HEK293 (cell line): Measurements from ENCODE around the gene USP44.

ENCODE experiments used
- CTCF ChIA-PET: fragments of 350-600 bp; formaldehyde crosslinking; extraction: SDS; loops from one replicate; lab custom pipeline; 2021; ENCODE audit warnings: antibody characterized with exemption; lab: Yijun Ruan, JAX
- POLR2A ChIA-PET: fragments of 300-600 bp; formaldehyde crosslinking; extraction: SDS; loops from one replicate; lab custom pipeline; 2020; ENCODE audit warnings: antibody characterized with exemption, inconsistent platforms; lab: Yijun Ruan, JAX
- H3K27ac ChIP-seq: fragments of 200-500 bp; sonication (Bioruptor generic); 2 replicates; pipeline ENCODE4 v1.5.1; 2014; ENCODE audit warnings: low read depth, low read length, control low read depth, inconsistent platforms; ENCODE audit errors: extremely low read depth
- H3K36me3 ChIP-seq, 2 experiments: fragments of 200-500 bp in 1 of 2; sonication (Bioruptor generic) in 1 of 2; 1 replicate in 1 of 2; 2 replicates in 1 of 2; pipeline ENCODE4 v1.5.1; 2014 to 2017; ENCODE audit warnings: inconsistent platforms in 2 of 2, low read length in 2 of 2; ENCODE audit not compliant: control insufficient read depth in 2 of 2, insufficient read depth in 1 of 2
- H3K4me1 ChIP-seq: fragments of 200-500 bp; sonication (Bioruptor generic); 2 replicates; pipeline ENCODE4 v1.5.1; 2014; ENCODE audit warnings: mild to moderate bottlenecking, low read length, inconsistent platforms; ENCODE audit not compliant: control insufficient read depth, insufficient read depth
- H3K4me3 ChIP-seq: 2 replicates; pipeline ENCODE4 v1.5.1; 2011; ENCODE audit warnings: low read depth, mild to moderate bottlenecking, control low read depth, low read length, moderate library complexity
- H3K9me3 ChIP-seq: fragments of 200-500 bp; sonication (Bioruptor generic); 2 replicates; pipeline ENCODE4 v1.5.1; 2014; ENCODE audit warnings: low read depth, low read length, inconsistent platforms; ENCODE audit not compliant: control insufficient read depth, insufficient read depth
- GFI1B ChIP-seq: fragments of 450-650 bp; formaldehyde crosslinking; IDR thresholded peaks from 2 replicates; pipeline ENCODE4 v1.5.1; 2016; ENCODE audit warnings: missing biosample characterization, missing genetic modification characterization
- GLIS1 ChIP-seq: fragments of 450-650 bp; formaldehyde crosslinking; IDR thresholded peaks from 2 replicates; pipeline ENCODE4 v1.5.1; 2016; ENCODE audit warnings: missing biosample characterization, missing genetic modification characterization
- KLF9 ChIP-seq: fragments of 450-650 bp; formaldehyde crosslinking; IDR thresholded peaks from 2 replicates; pipeline ENCODE4 v1.5.1; 2016; ENCODE audit warnings: missing biosample characterization, missing genetic modification characterization, low read depth
- SCRT1 ChIP-seq: fragments of 450-650 bp; formaldehyde crosslinking; IDR thresholded peaks from 2 replicates; pipeline ENCODE4 v1.5.1; 2016; ENCODE audit warnings: missing biosample characterization, missing genetic modification characterization, borderline replicate concordance
- YY2 ChIP-seq: fragments of 450-650 bp; formaldehyde crosslinking; IDR thresholded peaks from 2 replicates; pipeline ENCODE4 v1.5.1; 2016; ENCODE audit warnings: missing biosample characterization, missing genetic modification characterization
- ZFHX2 ChIP-seq: fragments of 450-650 bp; formaldehyde crosslinking; conservative IDR thresholded peaks from 2 replicates; pipeline ENCODE4 v1.5.1; 2016; ENCODE audit warnings: missing biosample characterization, missing genetic modification characterization
- ZNF266 ChIP-seq: fragments of 450-650 bp; formaldehyde crosslinking; IDR thresholded peaks from 2 replicates; pipeline ENCODE4 v1.5.1; 2016; ENCODE audit warnings: missing biosample characterization, missing genetic modification characterization, low read depth
- ZNF423 ChIP-seq: fragments of 450-650 bp; formaldehyde crosslinking; IDR thresholded peaks from 2 replicates; pipeline ENCODE4 v1.5.1; 2016; ENCODE audit warnings: missing biosample characterization, missing genetic modification characterization
- ZNF571 ChIP-seq: fragments of 450-650 bp; formaldehyde crosslinking; IDR thresholded peaks from 2 replicates; pipeline ENCODE4 v1.5.0; 2017; ENCODE audit warnings: missing biosample characterization, missing genetic modification characterization
- ZNF585B ChIP-seq: fragments of 450-650 bp; formaldehyde crosslinking; IDR thresholded peaks from 2 replicates; pipeline ENCODE4 v1.5.1; 2016; ENCODE audit warnings: missing biosample characterization, missing genetic modification characterization
- ZNF596 ChIP-seq: fragments of 450-650 bp; IDR thresholded peaks from 2 replicates; pipeline ENCODE4 v1.5.0; 2018; ENCODE audit warnings: missing biosample characterization, mild to moderate bottlenecking, missing genetic modification characterization, moderate library complexity
- ZNF623 ChIP-seq: fragments of 450-650 bp; formaldehyde crosslinking; IDR thresholded peaks from 2 replicates; pipeline ENCODE4 v1.5.1; 2016; ENCODE audit warnings: missing biosample characterization, missing genetic modification characterization
- ZNF677 ChIP-seq: fragments of 450-650 bp; IDR thresholded peaks from 2 replicates; pipeline ENCODE4 v1.5.0; 2018; ENCODE audit warnings: missing biosample characterization, mild to moderate bottlenecking, missing genetic modification characterization, moderate library complexity
- ZNF785 ChIP-seq: fragments of 450-650 bp; formaldehyde crosslinking; IDR thresholded peaks from 2 replicates; pipeline ENCODE4 v1.5.1; 2016; ENCODE audit warnings: missing biosample characterization, missing genetic modification characterization
- TF ChIP-seq, protein P1 (sequence below): fragments of 450-650 bp; formaldehyde crosslinking; IDR thresholded peaks from 2 replicates; pipeline ENCODE4 v1.5.1; 2017; ENCODE audit warnings: missing biosample characterization, missing genetic modification characterization
- TF ChIP-seq, protein P2 (sequence below): fragments of 450-650 bp; formaldehyde crosslinking; IDR thresholded peaks from 2 replicates; pipeline ENCODE4 v1.5.1; 2016; ENCODE audit warnings: missing biosample characterization, missing genetic modification characterization
- TF ChIP-seq, protein P3 (sequence below): fragments of 450-650 bp; formaldehyde crosslinking; IDR thresholded peaks from 2 replicates; pipeline ENCODE4 v1.5.0; 2017; ENCODE audit warnings: missing biosample characterization, missing genetic modification characterization, borderline replicate concordance
- TF ChIP-seq, protein P4 (sequence below): fragments of 450-650 bp; formaldehyde crosslinking; IDR thresholded peaks from 2 replicates; pipeline ENCODE4 v1.5.1; 2017; ENCODE audit warnings: missing biosample characterization, missing genetic modification characterization
- TF ChIP-seq, protein P5 (sequence below): fragments of 450-650 bp; formaldehyde crosslinking; IDR thresholded peaks from 2 replicates; pipeline ENCODE4 v1.5.1; 2016; ENCODE audit warnings: missing biosample characterization, missing genetic modification characterization
- TF ChIP-seq, protein P6 (sequence below): fragments of 450-650 bp; formaldehyde crosslinking; IDR thresholded peaks from 2 replicates; pipeline ENCODE4 v1.5.1; 2016; ENCODE audit warnings: missing biosample characterization, missing genetic modification characterization
- TF ChIP-seq, protein P7 (sequence below): fragments of 450-650 bp; formaldehyde crosslinking; IDR thresholded peaks from 2 replicates; pipeline ENCODE4 v1.5.1; 2016; ENCODE audit warnings: missing biosample characterization, missing genetic modification characterization

USP44 gene

DNA sequence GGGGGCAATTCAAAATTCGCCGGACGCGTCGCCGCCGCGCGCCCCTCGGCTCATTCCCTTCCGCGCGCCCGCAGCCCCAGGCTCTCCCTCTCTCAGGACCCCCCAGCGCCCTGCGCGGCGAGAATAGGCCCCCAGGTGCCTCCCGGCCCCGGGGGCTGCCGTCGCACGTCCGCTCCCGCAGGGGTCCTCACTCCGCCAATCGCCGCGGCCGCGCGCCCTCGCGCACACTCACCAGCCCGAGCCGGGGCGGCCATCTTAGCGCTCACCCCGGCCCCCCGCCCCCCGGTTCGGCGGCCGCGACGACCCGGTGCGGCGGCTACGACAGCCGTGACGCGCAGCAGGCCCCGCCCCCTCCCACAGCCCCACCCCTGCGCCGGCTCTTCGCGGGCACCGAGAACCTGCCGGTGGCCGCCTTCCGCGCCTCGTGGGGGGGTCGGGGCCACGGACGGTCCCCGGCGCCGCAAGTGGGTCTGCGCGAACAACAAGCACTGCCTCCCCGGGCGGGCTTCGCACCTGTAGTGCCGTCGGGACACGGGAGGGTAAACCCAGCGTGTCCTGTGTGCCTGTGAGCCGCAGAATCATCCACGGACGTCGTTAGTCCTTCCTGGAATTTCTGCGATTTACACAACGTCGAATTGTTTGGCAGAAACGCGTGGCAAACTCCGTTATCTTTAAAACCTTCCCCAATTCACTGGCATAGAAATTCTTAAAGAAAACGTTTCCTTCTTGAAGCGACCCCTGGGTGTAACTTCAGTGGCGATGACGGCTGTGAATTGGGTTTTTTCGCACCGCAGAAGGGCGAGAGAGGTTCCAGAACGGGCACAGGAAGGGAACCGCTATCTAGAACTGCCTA, 2.5 kb downstream of the USP44 start (continued):
- TF ChIP-seq, protein P1, sequence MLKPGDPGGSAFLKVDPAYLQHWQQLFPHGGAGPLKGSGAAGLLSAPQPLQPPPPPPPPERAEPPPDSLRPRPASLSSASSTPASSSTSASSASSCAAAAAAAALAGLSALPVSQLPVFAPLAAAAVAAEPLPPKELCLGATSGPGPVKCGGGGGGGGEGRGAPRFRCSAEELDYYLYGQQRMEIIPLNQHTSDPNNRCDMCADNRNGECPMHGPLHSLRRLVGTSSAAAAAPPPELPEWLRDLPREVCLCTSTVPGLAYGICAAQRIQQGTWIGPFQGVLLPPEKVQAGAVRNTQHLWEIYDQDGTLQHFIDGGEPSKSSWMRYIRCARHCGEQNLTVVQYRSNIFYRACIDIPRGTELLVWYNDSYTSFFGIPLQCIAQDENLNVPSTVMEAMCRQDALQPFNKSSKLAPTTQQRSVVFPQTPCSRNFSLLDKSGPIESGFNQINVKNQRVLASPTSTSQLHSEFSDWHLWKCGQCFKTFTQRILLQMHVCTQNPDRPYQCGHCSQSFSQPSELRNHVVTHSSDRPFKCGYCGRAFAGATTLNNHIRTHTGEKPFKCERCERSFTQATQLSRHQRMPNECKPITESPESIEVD (tag by site-specific recombination): no peak
- TF ChIP-seq, protein P2, sequence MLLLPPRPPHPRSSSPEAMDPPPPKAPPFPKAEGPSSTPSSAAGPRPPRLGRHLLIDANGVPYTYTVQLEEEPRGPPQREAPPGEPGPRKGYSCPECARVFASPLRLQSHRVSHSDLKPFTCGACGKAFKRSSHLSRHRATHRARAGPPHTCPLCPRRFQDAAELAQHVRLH (tag by site-specific recombination): no peak
- TF ChIP-seq ZFHX2 (tag by site-specific recombination) (no peak), ZNF571 (tag by site-specific recombination) (no peak), ZNF585B (tag by site-specific recombination) (no peak), SCRT1 (tag by site-specific recombination) (no peak), ZNF596 (no peak; the same call in 1 of the 2 replicates), ZNF785 (tag by site-specific recombination) (no peak), ZNF423 (tag by site-specific recombination) (no peak; the same call in 1 of the 2 replicates), ZNF266 (tag by site-specific recombination) (no peak), YY2 (tag by site-specific recombination) (no peak)
- TF ChIP-seq, protein P3, sequence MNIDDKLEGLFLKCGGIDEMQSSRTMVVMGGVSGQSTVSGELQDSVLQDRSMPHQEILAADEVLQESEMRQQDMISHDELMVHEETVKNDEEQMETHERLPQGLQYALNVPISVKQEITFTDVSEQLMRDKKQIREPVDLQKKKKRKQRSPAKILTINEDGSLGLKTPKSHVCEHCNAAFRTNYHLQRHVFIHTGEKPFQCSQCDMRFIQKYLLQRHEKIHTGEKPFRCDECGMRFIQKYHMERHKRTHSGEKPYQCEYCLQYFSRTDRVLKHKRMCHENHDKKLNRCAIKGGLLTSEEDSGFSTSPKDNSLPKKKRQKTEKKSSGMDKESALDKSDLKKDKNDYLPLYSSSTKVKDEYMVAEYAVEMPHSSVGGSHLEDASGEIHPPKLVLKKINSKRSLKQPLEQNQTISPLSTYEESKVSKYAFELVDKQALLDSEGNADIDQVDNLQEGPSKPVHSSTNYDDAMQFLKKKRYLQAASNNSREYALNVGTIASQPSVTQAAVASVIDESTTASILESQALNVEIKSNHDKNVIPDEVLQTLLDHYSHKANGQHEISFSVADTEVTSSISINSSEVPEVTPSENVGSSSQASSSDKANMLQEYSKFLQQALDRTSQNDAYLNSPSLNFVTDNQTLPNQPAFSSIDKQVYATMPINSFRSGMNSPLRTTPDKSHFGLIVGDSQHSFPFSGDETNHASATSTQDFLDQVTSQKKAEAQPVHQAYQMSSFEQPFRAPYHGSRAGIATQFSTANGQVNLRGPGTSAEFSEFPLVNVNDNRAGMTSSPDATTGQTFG (tag by site-specific recombination): no peak

DNA sequence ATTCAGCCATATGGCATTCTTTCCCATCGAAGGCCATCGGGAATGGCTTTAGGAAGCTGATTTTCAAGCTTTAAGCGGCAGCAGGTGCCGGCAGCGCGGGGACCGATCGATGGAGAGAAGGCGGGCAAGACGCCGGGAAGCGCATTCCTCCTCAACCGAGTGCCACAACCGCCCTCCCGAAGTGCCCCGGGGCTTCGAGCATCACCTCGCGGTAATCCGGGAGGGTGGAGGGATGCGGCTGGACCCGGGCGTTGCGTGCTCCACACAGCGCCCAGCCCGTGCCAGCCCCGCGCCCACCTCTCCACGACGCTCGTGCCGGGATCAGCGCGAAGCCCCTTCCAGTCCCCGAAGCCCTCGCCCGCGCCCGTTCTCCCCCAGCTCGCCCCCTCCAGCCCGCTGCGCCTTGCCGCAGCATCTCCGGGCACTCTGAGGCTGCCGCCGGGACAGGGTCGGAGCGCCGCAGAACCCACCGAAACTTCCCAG, 3.2 kb downstream of the USP44 start:
- peaks cover 23% of the 10 kb centered on the region for H3K4me1 ChIP-seq
- H3K27ac ChIP-seq: peak overlapping the region; percentile 75
- H3K9me3 ChIP-seq: no peaks in the 10 kb centered on the region
- H3K4me3 ChIP-seq: peak overlapping the region; percentile 82
- ChIA-PET POLR2A (interaction anchor here (1.3 kb wide), 1 partner anchor 74 kb away, joined by 9 read pairs; the partner anchor contains the start of gene METAP2), CTCF (interaction anchor here (0.9 to 1.2 kb wide), 4 partner anchors 9 to 27 kb away, joined by 3 to 12 read pairs (median 4); no protein-coding TSS in a partner anchor)
- H3K36me3 ChIP-seq: no peaks in the 10 kb centered on the region
- TF ChIP-seq ZFHX2 (tag by site-specific recombination) (peak; percentile 49), KLF9 (peak; percentile 25; the same call in 1 of the 2 replicates), ZNF623 (tag by site-specific recombination) (no peak), GLIS1 (tag by site-specific recombination) (no peak; the same call in 1 of the 2 replicates), ZNF677 (no peak), GFI1B (tag by site-specific recombination) (no peak)
- TF ChIP-seq, protein P4, sequence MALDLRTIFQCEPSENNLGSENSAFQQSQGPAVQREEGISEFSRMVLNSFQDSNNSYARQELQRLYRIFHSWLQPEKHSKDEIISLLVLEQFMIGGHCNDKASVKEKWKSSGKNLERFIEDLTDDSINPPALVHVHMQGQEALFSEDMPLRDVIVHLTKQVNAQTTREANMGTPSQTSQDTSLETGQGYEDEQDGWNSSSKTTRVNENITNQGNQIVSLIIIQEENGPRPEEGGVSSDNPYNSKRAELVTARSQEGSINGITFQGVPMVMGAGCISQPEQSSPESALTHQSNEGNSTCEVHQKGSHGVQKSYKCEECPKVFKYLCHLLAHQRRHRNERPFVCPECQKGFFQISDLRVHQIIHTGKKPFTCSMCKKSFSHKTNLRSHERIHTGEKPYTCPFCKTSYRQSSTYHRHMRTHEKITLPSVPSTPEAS (tag by site-specific recombination): no peak
- TF ChIP-seq, protein P5, sequence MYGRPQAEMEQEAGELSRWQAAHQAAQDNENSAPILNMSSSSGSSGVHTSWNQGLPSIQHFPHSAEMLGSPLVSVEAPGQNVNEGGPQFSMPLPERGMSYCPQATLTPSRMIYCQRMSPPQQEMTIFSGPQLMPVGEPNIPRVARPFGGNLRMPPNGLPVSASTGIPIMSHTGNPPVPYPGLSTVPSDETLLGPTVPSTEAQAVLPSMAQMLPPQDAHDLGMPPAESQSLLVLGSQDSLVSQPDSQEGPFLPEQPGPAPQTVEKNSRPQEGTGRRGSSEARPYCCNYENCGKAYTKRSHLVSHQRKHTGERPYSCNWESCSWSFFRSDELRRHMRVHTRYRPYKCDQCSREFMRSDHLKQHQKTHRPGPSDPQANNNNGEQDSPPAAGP (tag by site-specific recombination): no peak; the same call in 1 of the 2 replicates
- TF ChIP-seq, protein P6, sequence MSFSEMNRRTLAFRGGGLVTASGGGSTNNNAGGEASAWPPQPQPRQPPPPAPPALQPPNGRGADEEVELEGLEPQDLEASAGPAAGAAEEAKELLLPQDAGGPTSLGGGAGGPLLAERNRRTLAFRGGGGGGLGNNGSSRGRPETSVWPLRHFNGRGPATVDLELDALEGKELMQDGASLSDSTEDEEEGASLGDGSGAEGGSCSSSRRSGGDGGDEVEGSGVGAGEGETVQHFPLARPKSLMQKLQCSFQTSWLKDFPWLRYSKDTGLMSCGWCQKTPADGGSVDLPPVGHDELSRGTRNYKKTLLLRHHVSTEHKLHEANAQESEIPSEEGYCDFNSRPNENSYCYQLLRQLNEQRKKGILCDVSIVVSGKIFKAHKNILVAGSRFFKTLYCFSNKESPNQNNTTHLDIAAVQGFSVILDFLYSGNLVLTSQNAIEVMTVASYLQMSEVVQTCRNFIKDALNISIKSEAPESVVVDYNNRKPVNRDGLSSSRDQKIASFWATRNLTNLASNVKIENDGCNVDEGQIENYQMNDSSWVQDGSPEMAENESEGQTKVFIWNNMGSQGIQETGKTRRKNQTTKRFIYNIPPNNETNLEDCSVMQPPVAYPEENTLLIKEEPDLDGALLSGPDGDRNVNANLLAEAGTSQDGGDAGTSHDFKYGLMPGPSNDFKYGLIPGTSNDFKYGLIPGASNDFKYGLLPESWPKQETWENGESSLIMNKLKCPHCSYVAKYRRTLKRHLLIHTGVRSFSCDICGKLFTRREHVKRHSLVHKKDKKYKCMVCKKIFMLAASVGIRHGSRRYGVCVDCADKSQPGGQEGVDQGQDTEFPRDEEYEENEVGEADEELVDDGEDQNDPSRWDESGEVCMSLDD: 0 out of 2 replicates have a peak, but pooled peaks have one; percentile 62
- TF ChIP-seq, protein P7, sequence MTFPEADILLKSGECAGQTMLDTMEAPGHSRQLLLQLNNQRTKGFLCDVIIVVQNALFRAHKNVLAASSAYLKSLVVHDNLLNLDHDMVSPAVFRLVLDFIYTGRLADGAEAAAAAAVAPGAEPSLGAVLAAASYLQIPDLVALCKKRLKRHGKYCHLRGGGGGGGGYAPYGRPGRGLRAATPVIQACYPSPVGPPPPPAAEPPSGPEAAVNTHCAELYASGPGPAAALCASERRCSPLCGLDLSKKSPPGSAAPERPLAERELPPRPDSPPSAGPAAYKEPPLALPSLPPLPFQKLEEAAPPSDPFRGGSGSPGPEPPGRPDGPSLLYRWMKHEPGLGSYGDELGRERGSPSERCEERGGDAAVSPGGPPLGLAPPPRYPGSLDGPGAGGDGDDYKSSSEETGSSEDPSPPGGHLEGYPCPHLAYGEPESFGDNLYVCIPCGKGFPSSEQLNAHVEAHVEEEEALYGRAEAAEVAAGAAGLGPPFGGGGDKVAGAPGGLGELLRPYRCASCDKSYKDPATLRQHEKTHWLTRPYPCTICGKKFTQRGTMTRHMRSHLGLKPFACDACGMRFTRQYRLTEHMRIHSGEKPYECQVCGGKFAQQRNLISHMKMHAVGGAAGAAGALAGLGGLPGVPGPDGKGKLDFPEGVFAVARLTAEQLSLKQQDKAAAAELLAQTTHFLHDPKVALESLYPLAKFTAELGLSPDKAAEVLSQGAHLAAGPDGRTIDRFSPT: peak; percentile 89
